ENCODE measurements around the gene ANKRD44.

ANKRD44 gene

GRCh38 chr2:196971574-196972279 lies 338.9 kb downstream of the ANKRD44 start:
- DNase-seq = no peak

- no peak for DNase-seq
Measured at GRCh38 chr2:196970099-196970498, 340.5 kb downstream of the ANKRD44 start.

- DNase-seq = no peak
Measured at GRCh38 chr2:196968516-196968915, 342.1 kb downstream of the ANKRD44 start.

- DNase-seq = no peak
Measured at GRCh38 chr2:196967775-196968174, 342.8 kb downstream of the ANKRD44 start.

GRCh38 chr2:196967116-196967515 lies 343.5 kb downstream of the ANKRD44 start:
- no peak for DNase-seq

GRCh38 chr2:196966061-196966460 lies 344.5 kb downstream of the ANKRD44 start:
- no peak for DNase-seq

GRCh38 chr2:196965651-196966050 lies 344.9 kb downstream of the ANKRD44 start:
- DNase-seq = peak; percentile 13

GRCh38 chr2:196963961-196964360 lies 346.6 kb downstream of the ANKRD44 start:
- DNase-seq = no peak

- DNase-seq = no peak
Measured at GRCh38 chr2:196963043-196963442, 347.5 kb downstream of the ANKRD44 start.

- DNase-seq = peak; percentile 15
Measured at GRCh38 chr2:196962325-196962724, 348.3 kb downstream of the ANKRD44 start.

- no peak for DNase-seq
Measured at GRCh38 chr2:196961889-196962288, 348.7 kb downstream of the ANKRD44 start.

- DNase-seq = no peak
Measured at GRCh38 chr2:196959734-196960338, 350.7 kb downstream of the ANKRD44 start.

GRCh38 chr2:196959281-196959680 lies 351.3 kb downstream of the ANKRD44 start:
- no peak for DNase-seq

GRCh38 chr2:196957881-196958525 lies 352.6 kb downstream of the ANKRD44 start:
- DNase-seq = peak; percentile 35

GRCh38 chr2:196957442-196957841 lies 353.1 kb downstream of the ANKRD44 start:
- DNase-seq = peak; percentile 48

GRCh38 chr2:196956069-196956468 lies 354.5 kb downstream of the ANKRD44 start:
- peak; percentile 95 for DNase-seq

- peak; percentile 34 for DNase-seq
Measured at GRCh38 chr2:196955036-196955435, 355.5 kb downstream of the ANKRD44 start.

GRCh38 chr2:196954001-196954400 lies 356.6 kb downstream of the ANKRD44 start:
- DNase-seq = peak; percentile 98

- DNase-seq = no peak
Measured at GRCh38 chr2:196952936-196953335, 357.6 kb downstream of the ANKRD44 start.

GRCh38 chr2:196951973-196952372 lies 358.6 kb downstream of the ANKRD44 start:
- peak; percentile 9 for DNase-seq

GRCh38 chr2:196949116-196949515 lies 361.5 kb downstream of the ANKRD44 start:
- DNase-seq = no peak

- DNase-seq = no peak
Measured at GRCh38 chr2:196944570-196944969, 366.0 kb downstream of the ANKRD44 start.

- no peak for DNase-seq
Measured at GRCh38 chr2:196941398-196942078, 369.0 kb downstream of the ANKRD44 start.

- no peak for DNase-seq
Measured at GRCh38 chr2:196939371-196939770, 371.2 kb downstream of the ANKRD44 start.
